ENCODE data around the gene DENND5A.

GRCh38 chr11:9138612-9139579, 126.3 kb downstream of the DENND5A start:
- TF ChIP-seq CTCF (IDR thresholded peaks at IDR 0.05), result no peak
- TF ChIP-seq TCF7L2 (IDR thresholded peaks at IDR 0.05; ENCODE audit: low read depth, low read length), result peak; percentile 90
- TF ChIP-seq POLR2AphosphoS5 (IDR thresholded peaks at IDR 0.05; ENCODE audit: low read depth, low read length), result peak; percentile 47; the same call in 1 of the 2 replicates
- TF ChIP-seq REST (IDR thresholded peaks at IDR 0.05; ENCODE audit: insufficient read depth in 1 of 2, low read depth in 2 of 2, low read length in 1 of 2), result no peak
- no peak for TF ChIP-seq SIN3A (IDR thresholded peaks at IDR 0.05; ENCODE audit: borderline replicate concordance, insufficient read depth, low read depth, low read length)

Measured in Panc1 (cell line).